Aorta (tissue), 5 donors: ENCODE measurements around the gene PLPPR1. TPM values are rescaled to one million over a fixed set of nuclear protein-coding genes. Genes with fewer than 3 reads are reported as not detected.
"Not testable (repeated sequence)": the region's sequence is repeated elsewhere in the genome, so short reads cannot be mapped to it uniquely, and the experiment has no call there.

ENCODE experiments used
- ATAC-seq: fragments of 200-7000 bp; cut with Tn5 transposase; one replicate; pipeline ENCODE4 v1.9.1; 2022; ENCODE audit warnings: moderate library complexity; ENCODE audit not compliant: low FRiP score
- DNase-seq, 2 donors: peaks; one replicate each; pipeline ENCODE4 v3.0.0-alpha.2; 2020
- H3K27ac ChIP-seq, 2 donors: one replicate each; pipeline ENCODE4 v1.5.1; 2013; ENCODE audit warnings: low read length in 2 of 2, mild to moderate bottlenecking in 2 of 2, moderate library complexity in 2 of 2, control low read depth in 1 of 2, inconsistent platforms in 1 of 2, low read depth in 1 of 2
- H3K27me3 ChIP-seq, 2 donors: one replicate each; pipeline ENCODE4 v1.6.1; 2013; ENCODE audit warnings: control low read depth in 1 of 2, low read length in 1 of 2, mild to moderate bottlenecking in 1 of 2, moderate library complexity in 1 of 2; ENCODE audit not compliant: insufficient read depth in 2 of 2, control insufficient read depth in 1 of 2
- H3K36me3 ChIP-seq, 2 donors: one replicate each; pipeline ENCODE4 v1.6.1; 2013; ENCODE audit warnings: control low read depth in 1 of 2, low read length in 1 of 2, mild to moderate bottlenecking in 1 of 2; ENCODE audit not compliant: insufficient read depth in 2 of 2, control insufficient read depth in 1 of 2
- H3K4me1 ChIP-seq, 2 donors: one replicate each; pipeline ENCODE4 v1.6.1; 2013; ENCODE audit warnings: low read length in 2 of 2, control low read depth in 1 of 2, mild to moderate bottlenecking in 1 of 2, moderate library complexity in 1 of 2; ENCODE audit not compliant: insufficient read depth in 2 of 2, control insufficient read depth in 1 of 2
- H3K4me3 ChIP-seq, 2 donors: one replicate each; pipeline ENCODE4 v1.5.1; 2013; ENCODE audit warnings: low read length in 2 of 2, control low read depth in 1 of 2, mild to moderate bottlenecking in 1 of 2
- H3K9me3 ChIP-seq: one replicate; pipeline ENCODE4 v1.6.1; 2013; ENCODE audit warnings: mild to moderate bottlenecking, low read length; ENCODE audit not compliant: control insufficient read depth
- WGBS, 2 donors: extraction: QIAGEN DNeasy Blood & Tissue Kit; methylation state at CpG; one replicate each; pipeline ENCODE4 v1.1.7; 2013; 5-methylcytosine and 5-hydroxymethylcytosine counted together
- intact Hi-C, 2 donors: fragments of 100-400 bp; cut with DNase I; formaldehyde crosslinking; loops; one replicate each; pipeline versions ENCODE4 v1.14.2 to v1.15.0; 2022
- polyA plus RNA-seq, 2 donors: library from polyadenylated mRNA; stranded (reverse); fragments of 200-250 nt; gene quantifications; one replicate each; pipeline ENCODE4 v1.2.3, GENCODE V29; 2013
- total RNA-seq, 2 donors: library from RNA; stranded (reverse); fragmentation: NEBNext Ultra II Directional; extraction: Animal tissue kit (Norgen Biotek cat#: 25700); gene quantifications; one replicate each; pipeline ENCODE4 v1.2.1, GENCODE V29; 2021
- donor health status: healthy with polysubstance abuse.
- donor health status: Bipolar disorder and iron deficiency.
- donor health status: DM: no; HTN: no; CAD: no.
- donor health status: DM: no; HTN: no; CAD: no.
- donor health status: DM: yes; HTN: yes; CAD: no.

Gene PLPPR1
- total and polyA plus RNA-seq, 4 donors, result not detected

- ATAC-seq (no peak), DNase-seq (no peak)
- Histone ChIP-seq H3K4me3 (no peak overlapping the region), H3K4me1 (no peaks in the 10 kb centered on the region), H3K27ac (no peak overlapping the region), H3K36me3 (no peaks in the 10 kb centered on the region), H3K9me3 (no peaks in the 10 kb centered on the region), H3K27me3 (no peaks in the 10 kb centered on the region)
- intact Hi-C loops, result no loop called here
- WGBS, 2 donors, result 34 to 39% methylated on average over 4 of the region's 4 CpGs
Measured at GRCh38 chr9:101035098-101035497, 6.6 kb downstream of the PLPPR1 start.

GRCh38 chr9:101037430-101037829 lies 8.9 kb downstream of the PLPPR1 start:
- WGBS, 2 donors, result 65 to 69% methylated on average over 3 of the region's 3 CpGs
- no peak overlapping the region for H3K4me3 ChIP-seq
- no peak for DNase-seq
- no peak for ATAC-seq
- H3K36me3 ChIP-seq, result no peaks in the 10 kb centered on the region
- H3K4me1 ChIP-seq, result no peaks in the 10 kb centered on the region
- H3K27me3 ChIP-seq, result no peaks in the 10 kb centered on the region
- intact Hi-C loops, result no loop called here
- H3K9me3 ChIP-seq, result no peaks in the 10 kb centered on the region
- no peak overlapping the region for H3K27ac ChIP-seq

GRCh38 chr9:101038488-101038887 lies 10.0 kb downstream of the PLPPR1 start:
- Histone ChIP-seq H3K4me3 (no peak overlapping the region), H3K4me1 (no peaks in the 10 kb centered on the region), H3K36me3 (no peaks in the 10 kb centered on the region), H3K9me3 (no peaks in the 10 kb centered on the region), H3K27ac (no peak overlapping the region), H3K27me3 (no peaks in the 10 kb centered on the region)
- 73 to 76% methylated on average over 4 of the region's 4 CpGs for WGBS, 2 donors
- intact Hi-C loops, result no loop called here
- no peak for DNase-seq
- ATAC-seq, result no peak

- 63 to 72% methylated on average over 7 of the region's 7 CpGs for WGBS, 2 donors
- DNase-seq, H3K27me3 ChIP-seq, H3K4me3 ChIP-seq, ATAC-seq, H3K9me3 ChIP-seq, H3K36me3 ChIP-seq, H3K27ac ChIP-seq, H3K4me1 ChIP-seq, intact Hi-C loops: not testable (repeated sequence)
Measured at GRCh38 chr9:101039581-101039980, 11.1 kb downstream of the PLPPR1 start.

- Histone ChIP-seq H3K27ac (no peak overlapping the region), H3K27me3 (no peaks in the 10 kb centered on the region), H3K9me3 (no peaks in the 10 kb centered on the region), H3K4me3 (no peak overlapping the region), H3K36me3 (no peaks in the 10 kb centered on the region), H3K4me1 (no peaks in the 10 kb centered on the region)
- ATAC-seq, result no peak
- intact Hi-C loops, result no loop called here
- 50 to 52% methylated on average over 4 of the region's 4 CpGs for WGBS, 2 donors
- no peak for DNase-seq
Measured at GRCh38 chr9:101047848-101048397, 19.4 kb downstream of the PLPPR1 start.

- 91 to 92% methylated on average over 3 of the region's 3 CpGs for WGBS, 2 donors
- no peak overlapping the region for H3K4me3 ChIP-seq
- intact Hi-C loops, result no loop called here
- H3K27ac ChIP-seq, result no peak overlapping the region
- no peaks in the 10 kb centered on the region for H3K9me3 ChIP-seq
- ATAC-seq (no peak), DNase-seq (no peak)
- H3K27me3 ChIP-seq, result no peaks in the 10 kb centered on the region
- no peaks in the 10 kb centered on the region for H3K4me1 ChIP-seq
- no peaks in the 10 kb centered on the region for H3K36me3 ChIP-seq
Measured at GRCh38 chr9:101050650-101051049, 22.1 kb downstream of the PLPPR1 start.

GRCh38 chr9:101054657-101055056 lies 26.1 kb downstream of the PLPPR1 start:
- Histone ChIP-seq H3K27me3 (no peaks in the 10 kb centered on the region), H3K9me3 (no peaks in the 10 kb centered on the region), H3K36me3 (no peaks in the 10 kb centered on the region), H3K27ac (no peak overlapping the region), H3K4me3 (no peak overlapping the region), H3K4me1 (no peaks in the 10 kb centered on the region)
- intact Hi-C loops, result no loop called here
- ATAC-seq (no peak), DNase-seq (no peak)
- WGBS, 2 donors, result 28 to 34% methylated on average over 8 of the region's 8 CpGs

GRCh38 chr9:101055516-101055915 lies 27.0 kb downstream of the PLPPR1 start:
- ATAC-seq (no peak), DNase-seq (no peak)
- Histone ChIP-seq H3K36me3 (no peaks in the 10 kb centered on the region), H3K4me3 (no peak overlapping the region), H3K9me3 (no peaks in the 10 kb centered on the region), H3K4me1 (no peaks in the 10 kb centered on the region), H3K27ac (no peak overlapping the region), H3K27me3 (no peaks in the 10 kb centered on the region)
- intact Hi-C loops, result no loop called here
- WGBS, 2 donors, result 81% methylated on average over 3 of the region's 3 CpGs

- H3K4me3 ChIP-seq, result no peak overlapping the region
- H3K36me3 ChIP-seq, result no peaks in the 10 kb centered on the region
- DNase-seq, result no peak
- no peak for ATAC-seq
- H3K27ac ChIP-seq, result no peak overlapping the region
- WGBS, 2 donors, result 76 to 86% methylated on average over 1 of the region's 1 CpG
- intact Hi-C loops, result no loop called here
- H3K27me3 ChIP-seq, result no peaks in the 10 kb centered on the region
- H3K4me1 ChIP-seq, result no peaks in the 10 kb centered on the region
- no peaks in the 10 kb centered on the region for H3K9me3 ChIP-seq
Measured at GRCh38 chr9:101062686-101063085, 34.2 kb downstream of the PLPPR1 start.
